Activated CD8-positive, alpha-beta memory T cell treated with anti-CD3 and anti-CD28 coated beads for 36 hours (primary cell): Measurements from ENCODE around the gene PRKAR1B. TPM values are rescaled to one million over a fixed set of nuclear protein-coding genes. Genes with fewer than 3 reads are reported as not detected.

Experiments used
- CTCF ChIA-PET: fragments of 350-600 bp; sonication (Branson Sonifier 250); formaldehyde crosslinking; loops from one replicate; lab custom pipeline; 2021; ENCODE audit warnings: antibody characterized with exemption; lab: Charles Lee
- POLR2A ChIA-PET: fragments of 350-600 bp; sonication (Branson Sonifier 250); formaldehyde crosslinking; loops from one replicate; lab custom pipeline; 2021; ENCODE audit warnings: antibody characterized with exemption; lab: Charles Lee
- total RNA-seq, 2 experiments: library from RNA; stranded (reverse); gene quantifications; one replicate each; pipeline ENCODE4 v1.2.3, GENCODE V29; 2021

PRKAR1B gene
- total RNA-seq, 2 experiments from 2014 or later: 33.5 to 34.5 TPM

DNA sequence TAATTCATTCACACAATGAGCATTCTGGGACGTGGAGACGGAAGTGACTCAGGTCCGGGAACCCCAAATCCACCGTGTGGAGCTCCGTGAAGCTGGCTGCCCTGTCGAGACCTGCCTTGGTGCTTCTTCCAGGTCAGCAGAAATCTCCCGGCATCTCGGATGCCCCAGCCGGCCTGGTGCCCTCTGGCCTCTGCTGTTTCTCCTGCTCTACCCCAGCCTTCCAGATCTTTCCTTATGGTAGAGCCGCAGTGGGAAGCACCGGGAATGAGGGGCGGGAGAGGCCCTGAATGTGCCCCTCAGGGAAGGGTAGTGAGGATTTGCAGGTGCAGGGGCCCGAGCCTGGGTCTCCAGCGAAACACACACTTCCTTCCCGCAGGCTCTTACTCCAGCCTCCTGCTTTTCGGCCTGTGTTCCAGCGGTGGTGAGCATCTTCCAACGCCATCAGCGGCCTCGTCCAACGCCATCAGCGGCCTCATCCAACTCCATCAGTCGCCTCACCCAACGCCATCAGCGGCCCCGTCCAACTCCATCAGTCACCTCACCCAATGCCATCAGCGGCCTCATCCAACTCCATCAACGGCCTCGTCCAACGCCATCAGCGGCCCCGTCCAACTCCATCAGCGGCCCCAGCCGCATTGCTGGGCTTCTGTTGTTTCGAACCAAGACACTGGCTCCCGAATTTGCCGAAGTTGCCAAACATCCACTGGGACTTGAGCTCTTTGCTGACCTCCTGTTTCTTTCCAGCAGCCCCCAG is 150.4 kb downstream of the PRKAR1B start:
- ChIA-PET CTCF (no interaction called here), POLR2A (no interaction called here)

DNA sequence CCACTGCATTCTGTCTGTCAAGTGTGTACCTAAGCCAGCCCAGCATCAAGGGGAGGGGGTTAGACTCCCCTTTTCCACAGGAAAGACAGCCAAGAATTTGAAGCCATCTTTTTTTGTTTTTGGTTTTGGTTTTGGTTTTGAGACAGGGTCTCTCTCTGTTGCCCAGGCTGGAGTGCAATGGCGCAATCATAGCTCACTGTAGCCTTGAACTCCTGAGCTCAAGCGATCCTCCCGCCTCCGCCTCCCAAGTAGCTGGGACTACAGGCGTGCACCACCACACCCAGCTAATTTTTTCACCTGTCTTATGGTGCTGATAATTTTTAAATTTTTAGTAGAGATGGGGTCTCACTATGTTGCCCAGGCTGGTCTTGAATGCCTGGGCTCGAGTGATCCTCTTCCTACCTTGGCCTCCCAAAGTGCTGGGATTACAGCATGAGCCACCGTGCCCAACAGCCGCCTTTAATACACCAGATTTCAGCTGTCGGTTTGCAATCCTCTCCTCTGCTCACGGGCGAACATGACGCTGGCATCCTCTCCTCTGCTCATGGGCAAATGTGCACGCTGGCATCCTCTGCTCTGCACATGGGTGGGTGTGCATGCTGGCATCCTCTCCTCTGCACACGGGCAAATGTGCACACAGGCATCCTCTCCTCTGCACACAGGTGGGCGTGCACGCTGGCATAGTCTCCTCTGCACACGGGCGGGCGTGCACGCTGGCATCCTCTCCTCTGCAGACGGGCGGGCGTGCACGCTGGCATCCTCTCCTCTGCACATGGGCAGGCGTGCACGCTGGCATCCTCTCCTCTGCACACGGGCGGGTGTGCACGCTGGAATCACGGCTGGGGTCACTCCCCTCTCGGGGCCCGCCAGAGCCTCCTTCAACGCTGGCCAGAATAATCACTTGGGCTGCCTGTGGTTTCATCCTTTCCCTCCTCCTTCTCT is 151.4 kb downstream of the PRKAR1B start:
- POLR2A ChIA-PET: no interaction called here
- CTCF ChIA-PET: no interaction called here

DNA sequence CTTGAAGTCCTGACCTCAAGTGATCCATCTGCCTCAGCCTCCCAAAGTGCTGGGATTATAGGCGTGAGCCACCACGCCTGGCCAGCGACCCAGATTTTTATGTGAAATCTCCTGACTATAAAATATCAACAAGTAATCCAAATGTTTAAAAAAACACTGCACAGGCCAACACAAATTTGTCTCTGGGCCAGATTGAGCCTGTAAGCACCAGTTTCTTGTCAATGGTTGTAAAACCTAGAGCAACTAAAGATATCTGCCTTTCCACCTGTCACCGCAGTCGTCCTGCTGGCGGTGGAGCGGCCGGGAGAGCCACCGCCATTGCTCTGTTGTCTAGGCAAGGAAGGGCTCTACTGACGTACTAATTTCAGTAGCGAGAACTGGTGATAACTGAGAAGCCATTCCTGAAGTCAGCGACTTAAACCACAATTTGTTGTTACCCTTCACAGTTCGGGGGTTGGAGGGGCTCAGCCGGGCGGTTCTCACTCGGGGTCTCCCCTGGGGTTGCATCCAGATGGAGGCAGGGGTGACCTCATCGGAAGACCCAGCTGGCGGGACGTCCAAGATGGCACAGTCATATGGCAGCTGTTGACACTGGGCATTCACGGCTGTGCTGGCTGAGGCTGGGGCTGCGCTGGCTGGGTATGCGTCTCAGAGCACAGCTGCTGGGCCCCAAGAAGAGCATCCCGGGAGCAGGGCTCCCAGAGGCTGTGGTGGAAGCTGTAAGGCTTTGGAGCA is 152.3 kb downstream of the PRKAR1B start:
- ChIA-PET POLR2A (no interaction called here), CTCF (no interaction called here)

DNA sequence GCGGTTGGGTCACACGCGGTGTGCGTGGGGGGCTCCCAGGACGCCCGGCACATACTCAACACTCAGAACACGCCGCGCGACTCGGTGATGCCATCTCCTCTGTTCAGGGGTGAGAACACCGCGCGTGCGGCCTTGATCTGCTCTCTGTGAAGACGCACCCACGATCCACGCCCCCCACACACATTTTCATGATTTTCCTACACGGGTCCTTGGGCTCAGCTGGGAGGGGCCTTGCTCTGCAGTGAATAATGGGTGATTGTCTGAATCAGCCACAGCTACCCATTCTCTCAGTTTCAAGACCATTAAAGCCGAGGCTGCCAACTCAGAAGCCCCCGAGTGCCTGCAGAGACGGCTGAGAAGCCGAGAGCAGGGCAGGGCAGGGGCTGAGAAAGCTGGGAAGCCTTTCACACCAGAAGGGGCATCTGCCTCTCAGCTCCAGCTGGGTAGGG is 153.1 kb downstream of the PRKAR1B start:
- POLR2A ChIA-PET: interaction anchor here (0.6 kb wide), 1 partner anchor 57 kb away, joined by 3 read pairs; no protein-coding TSS in a partner anchor

DNA sequence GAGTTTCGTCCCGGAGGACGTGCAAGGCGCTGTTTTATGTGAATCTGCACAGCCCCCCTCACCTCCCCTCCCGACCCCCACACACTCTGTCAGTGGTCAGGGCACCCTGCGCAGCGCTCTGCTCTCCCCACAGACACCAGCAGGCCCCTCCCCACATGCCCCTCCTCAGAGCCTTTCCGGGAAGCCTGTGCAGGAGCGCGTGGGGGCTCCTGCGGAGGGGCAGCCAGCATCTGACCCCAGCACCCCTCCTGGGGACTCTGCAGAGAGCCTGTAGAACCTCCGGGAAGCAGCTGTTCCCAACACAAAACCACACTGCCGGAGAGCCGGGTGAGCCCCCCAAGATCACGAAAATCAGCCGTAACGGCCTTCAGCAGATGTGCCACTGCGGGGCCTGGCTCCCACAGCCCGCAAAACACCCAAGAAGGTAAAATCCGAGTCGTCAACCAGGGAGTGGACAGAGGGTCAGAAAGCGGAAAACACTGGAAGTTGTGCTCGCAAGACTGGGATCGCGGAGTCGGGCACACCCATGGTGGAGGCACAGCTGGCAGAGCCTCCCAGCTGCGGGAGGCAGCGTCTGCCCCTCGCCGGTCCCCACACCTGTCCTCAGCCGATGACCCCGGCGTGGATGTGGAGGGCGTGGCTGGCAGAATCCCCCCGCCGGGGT is 153.7 kb downstream of the PRKAR1B start:
- CTCF ChIA-PET: no interaction called here
- POLR2A ChIA-PET: interaction anchor here (0.6 kb wide), 1 partner anchor 56 kb away, joined by 3 read pairs; no protein-coding TSS in a partner anchor

More for the DNA sequence above, 153.1 kb downstream of the PRKAR1B start:
- CTCF ChIA-PET: no interaction called here

DNA sequence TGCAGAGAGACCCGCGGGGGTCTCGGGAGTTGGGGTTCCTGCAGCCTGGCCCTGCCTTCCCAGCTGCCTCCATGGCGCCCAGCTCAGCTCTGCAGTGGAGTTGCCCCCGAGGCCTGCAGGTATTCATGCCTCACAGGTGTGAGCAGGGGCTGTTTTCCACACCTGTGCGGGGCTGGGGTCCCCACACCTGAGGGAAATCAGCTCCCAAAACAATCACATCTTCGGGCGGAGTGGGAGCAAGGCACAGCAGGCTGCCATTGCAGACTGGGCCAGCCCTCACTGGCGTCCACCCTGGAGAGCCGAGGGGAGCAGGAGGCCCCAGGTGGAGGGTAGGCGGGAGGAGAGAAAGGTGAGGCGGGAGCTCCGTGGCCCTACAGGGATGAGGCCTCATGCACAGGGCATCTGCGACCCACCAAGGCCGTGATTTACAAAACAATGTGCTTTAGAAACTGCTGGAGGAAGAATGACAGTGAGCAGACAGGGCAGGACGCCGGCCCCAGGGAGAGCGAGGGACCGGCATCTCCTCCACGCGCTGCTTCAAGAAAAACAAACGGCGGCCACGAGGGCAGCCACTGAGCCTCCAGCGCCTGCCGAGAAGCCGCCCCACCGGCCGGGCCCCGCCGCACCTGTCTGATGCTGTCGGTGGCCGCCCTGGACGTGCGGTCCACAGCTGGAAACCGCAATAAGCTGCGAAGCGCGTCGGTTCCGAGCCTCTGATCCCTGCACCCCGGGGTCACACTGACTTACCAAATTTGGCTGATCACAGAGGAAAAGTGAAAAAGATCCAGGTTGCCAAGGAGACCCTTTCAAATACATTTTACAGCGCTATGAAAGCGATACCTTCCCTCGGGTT is 154.4 kb downstream of the PRKAR1B start:
- ChIA-PET POLR2A (no interaction called here), CTCF (no interaction called here)

DNA sequence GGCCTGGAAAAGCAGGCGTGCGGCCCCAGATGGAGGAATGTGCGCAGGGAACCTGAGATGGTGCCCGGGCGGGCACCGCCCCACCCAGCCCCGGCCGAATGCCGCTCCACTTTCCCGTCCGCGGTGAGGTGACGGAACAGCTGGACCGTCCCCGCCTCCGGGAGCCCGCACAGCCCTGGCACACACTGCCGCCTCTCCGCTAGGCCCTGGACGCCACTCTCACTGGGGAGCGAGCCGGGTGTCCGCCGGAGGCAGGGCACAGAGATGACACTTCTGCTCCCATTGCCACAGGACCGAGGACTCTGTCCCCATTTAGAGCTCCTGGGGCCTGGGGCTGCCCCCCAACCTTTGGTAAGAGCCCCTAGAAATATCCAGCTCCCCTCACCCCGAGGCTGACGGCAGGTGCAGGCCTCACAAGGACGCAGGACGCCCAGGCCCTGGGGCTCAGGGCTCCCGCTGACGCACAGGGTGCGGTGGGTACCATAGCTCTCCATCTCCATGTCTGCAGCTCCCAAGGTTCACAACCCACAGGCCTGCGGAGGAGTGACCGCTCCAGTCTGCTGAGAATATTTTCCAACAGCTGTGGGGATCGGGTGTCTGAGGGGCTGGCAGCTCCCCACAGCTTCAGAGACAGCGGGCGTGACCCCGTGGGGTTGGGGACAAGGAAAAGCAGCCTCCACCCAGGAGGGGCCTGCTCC is 155.2 kb downstream of the PRKAR1B start:
- CTCF ChIA-PET: no interaction called here

DNA sequence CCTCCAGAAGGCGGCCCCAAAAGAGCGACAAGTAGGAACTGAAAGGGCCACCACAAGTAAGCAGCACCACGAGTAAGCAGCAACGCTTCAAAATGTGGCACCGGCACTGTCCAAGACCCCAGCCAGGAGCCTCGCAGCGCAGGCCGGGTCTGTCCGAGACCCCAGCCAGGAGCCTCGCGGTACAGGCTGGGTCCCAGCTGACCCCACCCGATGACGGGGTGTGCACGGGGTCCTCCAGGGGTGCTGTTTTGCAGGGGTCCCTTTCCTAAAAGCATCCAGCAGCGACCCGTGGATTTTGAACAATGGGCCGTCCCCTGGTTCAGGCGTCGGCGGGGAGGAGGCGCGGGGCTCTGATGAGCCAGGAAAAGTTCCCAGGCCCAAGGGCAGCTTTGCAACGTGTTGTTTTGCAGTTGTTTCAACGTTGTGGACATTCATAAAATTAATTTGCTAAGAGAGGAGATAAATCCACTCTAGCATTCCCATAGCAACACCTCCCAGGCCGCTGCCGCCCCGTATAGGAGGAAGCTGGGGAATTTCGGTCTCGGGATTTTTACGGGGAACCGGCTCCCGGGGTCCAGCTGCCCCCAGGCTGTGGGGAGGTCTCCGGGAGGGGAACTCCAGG is 155.9 kb downstream of the PRKAR1B start:
- ChIA-PET POLR2A (no interaction called here), CTCF (no interaction called here)

More for the DNA sequence above, 155.2 kb downstream of the PRKAR1B start:
- POLR2A ChIA-PET: no interaction called here

DNA sequence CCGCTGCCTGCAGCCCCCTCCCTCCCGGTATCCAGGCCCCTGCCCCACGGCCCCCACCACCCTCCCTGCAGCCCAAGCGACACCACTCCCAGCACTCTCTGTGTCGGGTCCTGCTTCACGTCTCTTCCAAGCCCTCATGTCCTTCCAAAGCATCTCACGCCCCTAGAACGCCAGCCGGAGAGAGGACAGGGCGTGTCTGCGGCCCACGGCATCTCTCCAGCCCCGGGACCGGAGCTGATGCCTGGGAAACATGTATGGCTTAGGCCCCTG is 156.3 kb downstream of the PRKAR1B start:
- ChIA-PET POLR2A (no interaction called here), CTCF (no interaction called here)

DNA sequence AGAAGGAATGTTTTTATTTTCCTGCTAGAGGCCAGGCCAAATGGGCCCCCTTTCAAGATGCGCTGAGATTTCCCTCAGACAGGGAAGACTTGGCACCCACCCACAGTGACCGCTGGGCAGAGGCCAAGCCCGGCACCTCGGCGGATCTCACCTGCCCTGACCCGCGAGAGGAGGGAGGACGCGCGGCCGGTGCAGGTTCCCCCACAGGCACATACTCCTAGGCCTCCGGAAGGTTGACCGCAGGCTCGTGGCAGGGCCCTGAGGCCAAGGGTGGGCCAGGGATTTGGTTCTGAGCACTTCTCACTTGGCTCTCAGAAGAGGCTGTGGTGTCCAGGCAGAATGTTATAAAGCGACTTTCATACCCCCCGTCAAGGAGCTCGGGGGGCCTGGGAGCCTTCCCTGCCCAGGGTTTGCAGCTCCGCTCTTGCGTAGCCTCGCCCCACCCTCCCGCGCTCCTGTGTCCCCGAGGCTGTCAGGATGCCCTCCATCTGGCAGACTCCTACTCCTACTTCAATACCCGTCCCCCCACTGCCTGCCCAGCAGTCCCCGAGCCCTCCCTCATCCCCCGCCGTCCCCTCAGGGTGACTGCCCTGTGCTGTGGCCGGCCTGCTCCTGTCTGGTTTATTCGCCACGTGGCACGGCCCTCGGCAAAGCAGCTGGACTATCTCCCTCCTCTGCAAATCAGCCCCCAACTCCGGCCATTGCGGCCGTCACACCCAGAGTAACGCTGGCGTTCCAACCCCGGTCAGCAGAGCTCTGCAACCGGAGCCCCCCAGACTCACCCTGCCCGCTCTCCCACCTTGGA is 156.9 kb downstream of the PRKAR1B start:
- POLR2A ChIA-PET: no interaction called here
- CTCF ChIA-PET: no interaction called here

DNA sequence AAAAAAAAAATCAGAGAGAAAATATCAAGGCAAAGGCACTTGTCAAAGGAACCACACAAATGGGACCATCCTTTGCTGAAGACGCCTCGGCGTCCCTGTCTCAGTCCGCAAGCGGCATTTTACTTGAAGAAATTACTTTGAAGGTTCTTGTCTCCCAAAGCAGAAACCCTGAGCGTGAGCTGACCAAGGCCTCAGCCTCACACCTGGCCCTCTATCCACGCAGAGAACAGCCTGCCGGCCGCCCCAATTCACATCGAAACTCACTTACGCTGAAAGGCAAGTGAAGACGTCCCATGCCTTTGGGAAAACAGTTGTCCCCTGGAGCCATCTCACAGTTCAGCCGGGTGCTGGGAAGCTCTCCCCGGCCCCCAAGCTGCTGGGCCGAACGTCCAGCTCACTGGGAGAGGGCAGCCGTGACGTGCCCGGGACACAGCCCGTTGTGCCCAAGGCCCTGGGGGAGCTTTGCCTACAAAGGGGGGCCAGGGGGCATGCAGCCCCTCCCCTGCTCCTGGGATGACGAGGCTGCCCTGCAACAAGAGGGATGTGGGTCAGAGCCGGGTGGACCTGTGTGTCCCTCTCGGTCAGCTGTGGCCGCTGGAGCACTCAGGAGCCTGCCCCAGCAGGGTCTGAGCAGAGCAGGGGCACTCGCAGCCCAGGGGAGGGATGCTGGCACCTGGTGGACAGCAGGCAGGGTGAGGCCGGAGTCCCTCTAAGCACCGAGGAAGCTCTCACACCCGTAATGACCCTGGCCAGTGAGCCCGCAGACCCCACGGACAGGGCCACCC is 157.8 kb downstream of the PRKAR1B start:
- POLR2A ChIA-PET: no interaction called here
- CTCF ChIA-PET: no interaction called here

DNA sequence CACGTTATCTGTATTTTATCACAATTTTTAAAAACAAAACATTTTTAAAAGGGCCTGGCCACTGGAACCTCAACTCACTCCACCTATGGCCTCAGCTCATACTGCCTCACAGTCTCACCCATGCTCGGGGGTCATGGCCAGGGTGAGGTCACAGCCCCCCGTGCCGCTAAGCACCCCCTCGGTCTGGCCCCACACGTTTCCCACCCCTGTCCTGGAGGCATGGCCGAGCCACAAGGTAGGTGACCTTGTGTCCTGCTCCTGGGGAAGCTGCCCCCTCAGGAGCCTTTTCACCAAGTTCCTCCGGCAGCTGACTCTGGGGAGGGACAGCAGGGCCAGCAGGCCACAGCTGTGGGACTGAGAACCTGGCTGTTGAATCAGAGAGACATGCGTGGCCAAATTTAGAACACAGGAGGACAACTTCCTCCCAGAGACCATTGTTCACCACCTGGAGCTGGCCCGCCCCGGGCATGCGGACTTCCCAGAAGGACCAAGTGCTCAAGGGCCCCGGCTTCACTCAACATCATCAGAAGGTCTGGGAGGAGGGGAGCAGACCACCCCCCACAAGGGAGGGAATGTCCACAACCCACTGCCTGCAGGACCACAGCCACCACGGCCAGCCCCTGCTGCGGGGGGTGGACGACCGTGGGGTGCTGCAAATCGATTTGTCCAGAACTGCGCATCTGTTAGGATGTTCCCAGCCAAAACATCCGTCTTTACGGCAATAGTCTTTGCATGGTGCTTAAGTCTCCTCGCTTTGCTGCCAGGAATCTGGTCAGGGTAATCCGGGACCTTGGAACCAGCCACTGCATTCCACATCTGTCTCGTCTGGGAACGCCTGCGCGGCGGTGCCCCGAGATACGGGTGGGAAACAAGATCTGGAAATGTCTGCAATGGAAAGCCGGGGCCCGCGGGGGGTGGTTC is 158.8 kb downstream of the PRKAR1B start:
- ChIA-PET CTCF (no interaction called here), POLR2A (no interaction called here)

DNA sequence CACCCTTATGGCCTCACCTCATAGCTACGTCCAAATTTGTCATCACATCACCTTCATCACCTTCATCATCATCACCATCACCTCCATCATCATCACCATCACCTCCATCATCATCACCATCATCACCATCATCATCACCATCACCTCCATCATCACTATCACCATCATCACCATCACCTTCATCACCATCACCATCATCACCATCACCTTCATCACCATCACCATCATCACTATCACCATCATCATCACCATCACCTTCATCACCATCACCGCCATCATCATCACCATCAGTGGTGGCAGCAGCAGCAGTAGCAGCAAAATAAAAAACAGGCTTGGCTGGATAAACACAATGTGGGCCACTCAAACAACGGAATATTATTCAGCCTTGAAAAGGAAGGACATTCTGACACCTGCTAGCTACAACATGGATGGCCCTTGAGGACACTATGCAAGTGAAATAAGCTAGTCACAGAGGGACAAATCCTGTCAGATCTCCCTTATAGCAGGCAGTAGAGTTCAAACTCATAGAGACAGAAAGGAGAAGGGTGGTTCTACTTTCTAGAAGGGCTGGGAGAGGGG is 159.7 kb downstream of the PRKAR1B start:
- ChIA-PET POLR2A (no interaction called here), CTCF (no interaction called here)

DNA sequence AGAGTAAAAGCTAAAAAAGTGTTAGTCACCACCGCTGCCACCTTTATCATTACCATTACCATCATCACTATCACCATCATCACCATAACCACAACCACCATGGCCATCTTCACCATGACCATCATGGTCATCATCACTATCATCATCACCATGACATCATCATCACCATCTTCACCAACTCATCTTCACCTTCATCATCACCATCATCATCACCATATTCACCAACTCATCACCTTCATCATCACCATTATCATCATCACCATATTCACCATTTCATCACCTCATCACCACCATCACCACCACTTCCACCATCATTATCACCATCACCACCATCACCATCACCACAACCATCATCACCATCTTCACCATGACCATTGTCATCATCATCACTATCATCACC is 161.0 kb downstream of the PRKAR1B start:
- ChIA-PET POLR2A (no interaction called here), CTCF (no interaction called here)
